Measurements from ENCODE around the gene GNG7. TPM values are rescaled to one million over a fixed set of nuclear protein-coding genes. Genes with fewer than 3 reads are reported as not detected.
A peak's percentile ranks its signal among the peaks of the same experiment; 100 is the strongest.

GNG7 gene
- polyA plus RNA-seq, 1 of the 3 experiments (the other 2 are of a cell fraction) = 2.2 TPM

- H3K4me1 ChIP-seq (ENCODE audit: control insufficient read depth in 1 of 2, insufficient read depth in 2 of 2, low read depth in 1 of 2, low read length in 1 of 2) = peaks cover 0 to 2% of the 10 kb centered on the region in 2 experiments; a peak in 1 of 4 replicates
- H3K4me2 ChIP-seq = peak overlapping the region; percentile 74; the same call in 1 of the 2 replicates
- 56% methylated on average over 32 of the region's 34 CpGs for WGBS (ENCODE audit: low lambda C conversion rate)
- H3K27me3 ChIP-seq (ENCODE audit: insufficient read depth) = no peaks in the 10 kb centered on the region
- no peaks in the 10 kb centered on the region for H3K79me2 ChIP-seq (ENCODE audit: insufficient read depth)
- no peak overlapping the region for H3K27ac ChIP-seq (ENCODE audit: low read depth in 2 of 2, low read length in 1 of 2)
- H3K9ac ChIP-seq = no peak overlapping the region
- no peaks in the 10 kb centered on the region for H3K9me3 ChIP-seq
- DNase-seq = no peak
- no peaks in the 10 kb centered on the region for H4K20me1 ChIP-seq (ENCODE audit: insufficient read depth)
- no peak overlapping the region for H2AFZ ChIP-seq (ENCODE audit: low read depth)
- H3F3A ChIP-seq (replicated peaks; ENCODE audit: insufficient read depth) = peaks cover 9% of the 10 kb centered on the region
- peak overlapping the region in 1 of 2 experiments; percentile 55; a peak in 1 of 4 replicates for H3K4me3 ChIP-seq (ENCODE audit: low read depth in 2 of 2, low read length in 1 of 2)
- ChIA-PET CTCF (interaction anchor here (0.7 to 14.2 kb wide), 34 partner anchors 8 to 296 kb away, joined by 3 to 309 read pairs (median 5); partner anchors contain the start of genes GADD45B, LMNB2 and TIMM13), POLR2A (interaction anchor here (0.9 to 1.2 kb wide), 2 partner anchors 9 to 135 kb away, joined by 5 to 6 read pairs; partner anchors contain the start of gene GADD45B)
- no peaks in the 10 kb centered on the region for H3K36me3 ChIP-seq (replicated peaks in 1 of 2; ENCODE audit: control insufficient read depth in 1 of 2, insufficient read depth in 2 of 2, low read length in 1 of 2)
- TF ChIP-seq REST (IDR thresholded peaks at IDR 0.05; ENCODE audit: low read depth, low read length) = no peak
- no peak for TF ChIP-seq POLR2AphosphoS5 (IDR thresholded peaks at IDR 0.05; ENCODE audit: low read depth, low read length)
- TF ChIP-seq SMC3 (IDR thresholded peaks at IDR 0.05; ENCODE audit: low read depth, low read length) = no peak
- TF ChIP-seq FOSL2 (IDR thresholded peaks at IDR 0.05; ENCODE audit: borderline replicate concordance, low read depth) = no peak
- 0 out of 2 replicates have a peak, but pooled peaks have one; percentile 16 for TF ChIP-seq CTCF (IDR thresholded peaks at IDR 0.05)
- no peaks in the 10 kb centered on the region for H3K9me2 ChIP-seq
These were observed 90.7 kb downstream of the GNG7 start for GRCh38 chr19:2611483-2612464.
